ENCODE results near the gene CEP95.

The CEP95 gene

DNA sequence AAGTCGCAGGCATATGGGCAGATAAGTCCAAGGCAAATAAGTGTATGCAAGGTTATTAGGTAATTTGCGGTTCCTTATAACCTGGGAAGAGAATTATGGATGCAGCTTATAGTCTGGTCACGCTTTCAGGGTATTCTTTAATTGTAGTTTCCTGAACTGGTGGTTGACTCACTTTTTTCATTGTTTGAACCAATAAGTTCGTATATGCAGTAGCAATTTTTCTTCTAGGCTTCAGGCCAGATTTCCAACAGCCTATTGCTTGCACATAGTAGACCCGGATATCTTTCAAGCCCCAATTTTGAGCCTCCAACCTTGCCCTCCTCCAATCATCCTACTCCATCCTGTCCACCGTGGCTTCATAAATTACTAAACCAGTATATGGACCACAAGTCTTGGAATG, 12.8 kb downstream of the CEP95 start:
- DNase-seq (ENCODE audit: low read depth in 2 of 2) = no peak

GRCh38 chr17:64520359-64520758, 13.6 kb downstream of the CEP95 start:
- no peak for DNase-seq (ENCODE audit: low read depth in 2 of 2)

- DNase-seq (ENCODE audit: low read depth in 2 of 2) = no peak
These were observed 21.1 kb downstream of the CEP95 start for GRCh38 chr17:64527914-64528313.

DNA sequence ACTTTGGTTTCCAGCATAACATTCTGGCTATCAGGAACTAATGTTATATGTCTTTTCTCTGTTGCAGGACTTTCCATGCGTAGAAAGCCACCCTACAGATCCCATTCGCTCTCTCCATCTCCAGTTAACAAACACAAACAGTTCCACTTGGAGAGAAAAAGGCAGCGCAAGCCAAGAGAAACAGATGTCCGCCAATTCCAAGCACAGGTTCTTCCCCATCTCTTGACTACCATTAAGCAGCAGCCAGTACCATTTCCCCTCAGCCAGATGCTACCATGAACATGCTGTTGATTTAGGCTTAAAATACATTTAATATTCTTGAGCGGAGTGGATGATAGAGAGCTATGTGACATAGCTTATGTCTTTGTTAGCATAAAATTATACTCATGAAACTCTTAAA, 22.4 kb downstream of the CEP95 start:
- DNase-seq (ENCODE audit: low read depth in 2 of 2) = no peak

DNA sequence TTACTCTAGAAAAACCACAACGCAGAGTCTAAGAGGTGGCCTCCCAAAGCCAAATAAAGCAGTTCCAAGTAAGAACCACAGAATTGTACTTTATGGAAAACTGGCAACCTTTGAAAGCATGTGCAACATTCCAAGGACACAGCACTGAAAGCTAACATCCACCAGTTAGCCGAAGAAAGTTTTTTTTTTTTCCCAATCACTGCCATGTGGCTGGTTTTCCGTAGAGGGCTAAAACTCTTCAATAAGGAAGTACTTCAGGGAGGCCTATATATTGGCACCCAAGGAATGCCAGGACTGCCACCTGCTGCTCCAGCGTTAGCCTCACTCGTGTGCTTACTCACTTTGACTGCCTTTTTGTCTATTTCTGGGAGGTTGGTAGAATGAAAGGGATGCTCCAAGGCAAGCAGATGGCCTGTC, 25.2 kb downstream of the CEP95 start:
- DNase-seq (ENCODE audit: low read depth in 2 of 2) = no peak

DNA sequence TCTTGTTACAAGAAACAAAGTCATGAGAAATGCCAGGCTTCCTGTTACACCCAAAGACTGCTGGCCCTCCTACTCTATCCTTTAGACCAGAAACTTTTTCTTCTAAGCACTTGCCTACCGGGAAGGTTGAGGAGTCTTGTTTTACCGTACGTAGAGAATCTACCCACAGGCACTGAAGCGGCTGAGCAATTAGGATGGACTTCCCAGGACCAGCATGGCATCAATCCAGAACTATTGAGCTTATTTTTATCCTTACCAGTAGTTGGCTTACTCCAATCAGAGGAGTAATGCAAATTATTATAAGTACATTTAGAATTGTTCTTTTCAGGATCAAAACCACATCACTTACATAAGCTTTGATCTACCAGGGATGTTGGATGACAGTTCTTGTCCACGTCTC, 25.6 kb downstream of the CEP95 start:
- DNase-seq (ENCODE audit: low read depth in 2 of 2) = no peak

DNA sequence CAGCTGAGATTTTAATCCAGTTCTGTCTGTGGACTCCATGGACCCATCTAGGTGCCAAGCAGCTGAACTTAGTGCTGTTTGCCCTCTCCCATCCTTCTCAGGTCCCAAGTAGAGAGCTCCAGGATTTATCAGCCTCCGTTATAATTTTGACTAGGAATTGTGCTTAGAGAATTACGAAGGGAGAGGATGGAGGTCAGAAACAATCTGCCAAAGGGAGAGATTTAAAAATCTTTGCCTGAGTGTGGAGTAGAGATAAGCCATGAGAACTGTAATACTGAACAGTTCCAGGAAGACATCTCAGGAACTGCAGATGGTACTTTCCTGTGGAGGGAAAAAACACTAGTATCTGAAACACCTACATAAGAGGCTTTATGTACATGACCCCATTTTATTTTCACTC, 27.0 kb downstream of the CEP95 start:
- no peak for DNase-seq (ENCODE audit: low read depth in 2 of 2)

- DNase-seq (ENCODE audit: low read depth in 2 of 2) = no peak
These were observed 27.4 kb downstream of the CEP95 start for GRCh38 chr17:64534187-64534586.

DNA sequence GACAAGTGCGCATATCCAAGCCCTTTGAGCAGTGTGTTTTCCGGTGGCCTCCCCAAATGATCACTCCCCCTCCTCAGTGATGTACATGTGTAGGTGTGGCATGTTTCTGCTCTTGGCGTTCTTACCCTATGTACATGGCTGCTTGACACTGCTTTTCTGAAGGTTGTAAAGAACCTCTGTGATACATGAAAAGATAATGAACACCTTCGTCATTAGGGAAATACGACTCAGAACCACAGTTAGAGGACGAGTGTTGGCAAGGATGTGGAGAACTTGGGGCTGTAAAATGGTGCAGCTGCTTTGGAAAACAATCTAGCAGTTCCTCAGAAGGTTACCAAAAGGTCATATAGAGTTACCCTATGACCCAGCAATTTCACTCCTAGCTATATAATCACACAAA, 28.6 kb downstream of the CEP95 start:
- no peak for DNase-seq (ENCODE audit: low read depth in 2 of 2)

DNA sequence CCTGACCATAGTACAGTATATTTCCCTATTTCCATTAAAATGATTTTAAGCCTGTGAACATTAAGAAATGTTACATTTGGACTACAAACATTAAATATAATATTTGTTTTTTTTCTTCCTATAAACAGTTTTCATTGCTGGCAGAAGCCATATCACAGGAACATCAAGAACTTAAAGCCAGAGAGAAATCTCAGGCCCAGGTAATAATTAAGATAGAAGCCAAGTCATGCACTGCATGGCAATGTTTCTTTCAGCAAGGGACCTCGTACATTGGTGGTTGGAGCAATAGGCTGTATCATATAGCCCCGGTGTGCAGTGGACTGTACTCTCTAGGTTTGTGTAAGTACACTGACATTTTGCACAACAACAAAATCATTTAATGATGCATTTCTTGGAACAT, 30.1 kb downstream of the CEP95 start:
- no peak for DNase-seq (ENCODE audit: low read depth in 2 of 2)

DNA sequence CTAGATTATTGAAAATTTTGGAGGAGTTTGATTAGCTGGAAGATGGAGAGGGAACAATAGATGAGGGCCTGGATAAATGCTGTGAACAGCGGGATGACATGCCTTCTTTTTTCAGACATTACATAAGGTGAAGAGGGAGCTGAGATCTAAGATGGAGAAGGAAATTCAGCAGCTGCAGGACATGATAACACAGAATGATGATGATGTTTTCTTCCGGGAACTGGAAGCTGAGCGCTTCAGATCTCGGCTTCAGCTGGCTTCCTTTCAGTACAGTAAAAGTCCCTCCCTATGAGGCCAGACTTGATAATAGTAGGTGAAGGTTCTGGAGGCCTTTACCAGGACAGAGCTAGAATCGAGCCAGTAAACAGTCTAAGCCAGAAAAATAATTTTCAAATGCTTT, 30.7 kb downstream of the CEP95 start:
- DNase-seq (ENCODE audit: low read depth in 2 of 2) = no peak

DNA sequence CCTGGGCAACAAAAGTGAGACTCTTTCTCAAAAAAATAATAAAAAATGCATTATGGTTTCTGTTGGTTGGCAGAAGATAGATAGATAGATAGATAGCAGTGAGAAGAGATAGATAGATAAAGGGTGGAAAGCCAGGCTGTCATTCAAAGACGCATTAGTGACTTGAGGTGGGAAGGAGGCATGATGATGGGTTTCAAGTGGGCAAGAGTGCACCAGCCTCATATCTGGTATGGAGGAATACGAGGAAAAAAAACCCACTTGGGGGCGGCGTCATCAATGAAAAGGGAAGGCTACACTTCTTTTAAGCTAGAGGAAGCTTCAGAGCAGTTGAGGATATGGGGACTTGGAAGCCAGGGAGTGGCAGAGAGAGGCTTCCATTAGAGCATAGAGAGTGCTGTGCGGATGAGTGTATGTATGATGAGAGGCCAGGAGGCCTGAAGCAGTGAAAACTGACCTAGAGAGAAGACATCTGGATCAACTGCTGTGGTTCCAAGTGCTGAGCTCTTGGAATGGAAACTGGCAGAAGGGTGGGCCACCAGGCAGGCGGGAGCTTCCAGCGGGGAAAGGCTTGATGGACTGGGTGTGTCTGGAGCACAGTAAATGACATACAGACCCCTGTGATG, 31.8 kb downstream of the CEP95 start:
- DNase-seq (ENCODE audit: low read depth in 2 of 2) = no peak

- DNase-seq (ENCODE audit: low read depth in 2 of 2) = no peak
These were observed 33.5 kb downstream of the CEP95 start for GRCh38 chr17:64540118-64540776.

DNA sequence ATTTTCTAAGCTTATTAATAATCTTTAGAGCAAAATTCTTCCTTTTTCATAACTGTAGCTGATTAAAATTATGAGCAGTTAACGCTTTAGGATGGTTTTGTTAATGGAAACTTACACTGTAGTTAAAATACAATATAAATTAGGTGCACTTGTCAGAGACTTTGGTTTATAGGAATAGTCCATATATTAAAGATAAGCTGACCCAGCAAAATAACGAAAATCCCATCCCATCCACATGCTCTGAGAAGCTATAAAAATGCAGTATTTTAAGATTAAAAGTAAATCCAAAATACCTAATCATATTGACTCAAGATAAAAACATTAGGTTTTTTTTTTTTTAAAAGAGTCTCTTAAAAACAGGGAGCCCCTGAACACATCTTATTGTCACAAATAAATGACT, 38.0 kb downstream of the CEP95 start:
- no peak for DNase-seq (ENCODE audit: low read depth in 2 of 2)

DNA sequence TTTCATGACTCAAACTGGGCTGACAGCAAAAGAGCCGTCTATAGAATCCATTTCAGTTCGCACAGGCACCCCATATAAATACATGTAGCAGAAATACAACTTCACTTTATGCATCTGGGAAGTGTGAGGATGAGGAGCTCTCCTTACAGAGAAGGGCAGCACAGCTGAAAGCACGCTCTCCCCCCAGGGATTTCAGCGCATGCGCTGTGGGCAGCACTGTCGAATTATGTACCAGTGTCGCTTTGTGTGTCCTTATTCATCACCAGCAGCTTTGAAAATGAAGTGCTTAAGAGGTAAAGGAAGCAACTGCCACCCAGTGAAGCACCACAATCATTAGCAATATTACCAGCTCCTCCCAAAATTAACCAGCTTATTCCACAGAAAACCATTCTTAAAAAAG, 39.9 kb downstream of the CEP95 start:
- DNase-seq (ENCODE audit: low read depth in 2 of 2) = no peak

DNA sequence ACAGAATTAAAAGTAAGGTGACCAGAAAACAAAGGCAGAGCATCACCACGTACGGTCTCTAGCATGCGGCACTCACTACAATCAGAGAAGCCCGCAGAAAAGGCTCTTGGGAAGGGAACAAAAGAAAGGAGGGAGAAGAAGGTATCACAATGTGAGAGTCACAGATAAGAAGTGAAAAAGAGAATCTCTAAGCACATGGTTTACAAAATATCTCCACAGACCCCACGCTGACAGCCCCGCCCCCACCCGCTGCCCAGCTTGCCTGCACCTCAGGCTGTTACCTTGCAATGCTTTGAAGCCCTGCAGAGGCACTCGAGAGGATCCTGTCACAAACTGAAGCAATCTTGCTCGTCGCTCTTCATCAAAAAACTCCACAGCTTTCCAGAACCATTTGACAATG, 40.5 kb downstream of the CEP95 start:
- DNase-seq (ENCODE audit: low read depth in 2 of 2) = no peak

- DNase-seq (ENCODE audit: low read depth in 2 of 2) = no peak
These were observed 44.7 kb downstream of the CEP95 start for GRCh38 chr17:64551461-64551860.

GRCh38 chr17:64554028-64554637, 47.4 kb downstream of the CEP95 start:
- no peak for DNase-seq (ENCODE audit: low read depth in 2 of 2)

- DNase-seq (ENCODE audit: low read depth in 2 of 2) = no peak
These were observed 48.5 kb downstream of the CEP95 start for GRCh38 chr17:64555281-64555680.

DNA sequence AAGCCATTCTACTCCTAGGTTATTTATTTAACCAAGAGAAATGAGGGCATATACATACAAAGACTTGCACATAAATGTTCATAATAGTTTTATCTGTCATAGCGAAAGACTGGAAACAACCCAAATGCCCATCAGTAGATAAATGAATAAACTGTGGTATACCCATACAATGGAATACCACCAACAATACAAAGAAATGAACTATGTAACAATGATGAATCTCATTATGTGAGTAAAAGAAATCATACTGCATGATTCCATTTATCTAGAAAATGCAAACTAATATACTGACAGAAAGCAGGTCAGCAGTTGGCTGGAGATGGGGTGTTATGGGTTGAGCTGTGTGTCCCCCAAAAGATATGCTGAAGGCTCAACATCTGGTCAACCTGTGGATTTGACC, 57.3 kb downstream of the CEP95 start:
- DNase-seq (ENCODE audit: low read depth in 2 of 2) = no peak

DNA sequence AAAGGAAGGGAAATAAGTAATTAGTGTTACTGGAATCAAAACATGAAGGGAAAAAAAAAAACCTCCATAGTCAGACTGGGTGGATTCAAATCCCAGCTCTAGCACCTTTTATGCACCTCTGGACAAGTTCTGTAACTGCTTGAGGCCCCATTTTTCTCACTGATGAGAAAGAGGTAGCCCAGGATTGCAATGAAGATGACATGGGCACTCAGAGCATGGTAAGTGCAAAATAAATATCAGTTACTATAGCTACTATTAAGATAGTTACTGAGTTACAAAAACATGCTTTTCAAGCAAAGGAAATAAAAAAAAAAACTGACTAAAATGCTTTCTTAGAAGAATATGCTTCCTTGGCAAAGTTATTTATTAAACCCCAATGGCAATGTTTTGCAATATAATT, 58.8 kb downstream of the CEP95 start:
- DNase-seq (ENCODE audit: low read depth in 2 of 2) = no peak

GRCh38 chr17:64571746-64572145, 65.0 kb downstream of the CEP95 start:
- DNase-seq (ENCODE audit: low read depth in 2 of 2) = no peak

DNA sequence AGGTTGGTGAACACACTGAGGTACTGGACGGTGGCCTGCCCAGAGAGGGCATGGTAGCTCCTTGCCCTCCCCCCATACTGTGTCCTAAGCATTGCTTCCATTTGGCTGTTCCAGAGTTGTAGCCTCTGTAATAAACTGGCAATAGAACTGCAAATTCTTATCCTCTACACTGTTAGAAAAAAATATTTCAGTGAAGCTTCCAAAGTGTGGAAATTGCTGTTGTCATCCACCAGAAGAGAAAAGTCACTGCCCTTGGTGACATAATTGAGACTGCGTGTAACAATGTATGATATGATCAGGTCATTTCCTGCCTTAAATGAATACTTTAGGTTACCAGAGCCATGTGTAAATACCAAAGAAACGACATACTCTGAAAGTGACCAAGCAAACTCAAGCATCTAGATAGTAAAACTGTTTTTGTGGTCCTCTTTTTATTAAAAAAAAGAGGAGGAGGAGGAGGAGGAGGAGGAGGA, 65.9 kb downstream of the CEP95 start:
- DNase-seq (ENCODE audit: low read depth in 2 of 2) = no peak
